SU-DHL-6 (cell line): ENCODE results near the gene GH1.

ENCODE experiments used
- EZH2phosphoT487 ChIP-seq: fragments of 200-600 bp; sonication (generic), shearing (Covaris generic); conservative IDR thresholded peaks from 2 replicates; pipeline ENCODE4 v1.6.1; 2018; ENCODE audit warnings: mild to moderate bottlenecking, antibody characterized with exemption, low read length, moderate library complexity, mixed read lengths
- TF ChIP-seq, protein P1 (sequence below): fragments of 200-600 bp; sonication (generic); IDR thresholded peaks from one replicate; pipeline ENCODE4 v1.5.1; 2017; ENCODE audit warnings: antibody characterized with exemption, mild to moderate bottlenecking, low read length, moderate library complexity; ENCODE audit not compliant: insufficient read depth, poor library complexity, severe bottlenecking

DNA sequence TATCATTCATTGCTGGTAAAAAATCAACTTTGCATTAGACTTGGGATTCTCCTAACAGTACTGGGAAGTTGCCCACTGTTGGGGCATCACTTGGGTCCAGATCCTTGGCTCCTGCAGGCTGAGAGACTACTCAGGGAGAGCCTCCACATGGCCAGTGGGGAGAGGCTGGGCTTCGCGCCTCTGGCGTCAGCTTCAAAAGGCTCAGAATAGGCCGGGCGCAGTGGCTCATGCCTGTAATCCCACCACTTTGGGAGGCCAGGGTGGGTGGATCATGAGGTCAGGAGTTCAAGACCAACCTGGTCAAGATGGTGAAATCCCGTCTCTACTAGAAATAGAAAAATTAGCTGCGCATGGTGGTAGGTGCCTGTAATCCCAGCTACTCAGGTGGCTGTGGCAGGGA lies 4.2 kb downstream of the GH1 start:
- TF ChIP-seq, protein P1, sequence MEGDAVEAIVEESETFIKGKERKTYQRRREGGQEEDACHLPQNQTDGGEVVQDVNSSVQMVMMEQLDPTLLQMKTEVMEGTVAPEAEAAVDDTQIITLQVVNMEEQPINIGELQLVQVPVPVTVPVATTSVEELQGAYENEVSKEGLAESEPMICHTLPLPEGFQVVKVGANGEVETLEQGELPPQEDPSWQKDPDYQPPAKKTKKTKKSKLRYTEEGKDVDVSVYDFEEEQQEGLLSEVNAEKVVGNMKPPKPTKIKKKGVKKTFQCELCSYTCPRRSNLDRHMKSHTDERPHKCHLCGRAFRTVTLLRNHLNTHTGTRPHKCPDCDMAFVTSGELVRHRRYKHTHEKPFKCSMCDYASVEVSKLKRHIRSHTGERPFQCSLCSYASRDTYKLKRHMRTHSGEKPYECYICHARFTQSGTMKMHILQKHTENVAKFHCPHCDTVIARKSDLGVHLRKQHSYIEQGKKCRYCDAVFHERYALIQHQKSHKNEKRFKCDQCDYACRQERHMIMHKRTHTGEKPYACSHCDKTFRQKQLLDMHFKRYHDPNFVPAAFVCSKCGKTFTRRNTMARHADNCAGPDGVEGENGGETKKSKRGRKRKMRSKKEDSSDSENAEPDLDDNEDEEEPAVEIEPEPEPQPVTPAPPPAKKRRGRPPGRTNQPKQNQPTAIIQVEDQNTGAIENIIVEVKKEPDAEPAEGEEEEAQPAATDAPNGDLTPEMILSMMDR: no peak
- TF ChIP-seq EZH2phosphoT487: no peak
